ENCODE results near the gene MSL1.

The MSL1 gene

DNA sequence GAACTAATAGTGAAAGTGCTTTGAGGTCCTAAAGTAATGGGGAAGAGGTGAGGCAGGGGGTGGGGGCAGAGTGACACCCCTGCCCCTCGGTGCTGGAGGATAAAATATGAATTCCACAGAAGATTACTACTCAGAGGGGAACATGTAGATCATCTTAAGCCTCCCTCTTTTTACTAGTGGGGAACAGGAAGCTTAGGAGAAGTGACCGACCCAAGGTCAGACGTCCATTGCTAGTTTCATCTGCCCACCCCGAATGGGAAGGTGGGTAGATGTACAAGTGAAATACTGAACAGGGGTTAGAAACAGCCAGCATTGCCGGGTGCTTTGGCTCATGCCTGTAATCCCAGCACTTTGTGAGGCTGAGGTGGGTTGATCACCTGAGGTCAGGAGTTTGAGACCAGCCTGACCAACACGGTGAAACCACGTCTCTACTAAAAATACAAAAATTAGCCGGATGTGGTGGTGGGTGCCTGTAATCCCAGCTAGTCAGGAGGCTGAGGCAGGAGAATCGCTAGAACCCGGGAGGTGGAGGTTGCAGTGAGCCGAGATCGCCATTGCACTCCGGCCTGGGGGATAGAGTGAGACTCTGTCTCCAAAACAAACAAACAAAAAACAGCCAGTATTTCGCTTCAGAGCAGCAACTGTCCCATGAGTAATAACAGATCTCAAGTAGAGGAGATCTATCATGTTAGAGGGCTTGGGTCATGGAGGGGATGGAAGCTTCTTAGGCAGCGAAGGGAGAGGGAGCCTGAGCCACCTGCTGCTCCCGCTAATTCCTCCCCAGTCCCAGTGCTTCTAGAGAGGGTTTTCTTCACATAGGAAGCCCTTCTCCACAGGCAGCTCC lies 20.2 kb upstream of the MSL1 start:
- H3K79me2 ChIP-seq: no peaks in the 10 kb centered on the region
- no peaks in the 10 kb centered on the region for H3K9me3 ChIP-seq (ENCODE audit: control insufficient read depth, low read length)
- peak overlapping the region; percentile 75 for H3K4me3 ChIP-seq (ENCODE audit: low read depth, low read length)
- H2AFZ ChIP-seq: no peak overlapping the region
- no peaks in the 10 kb centered on the region for H3K36me3 ChIP-seq (ENCODE audit: control insufficient read depth, insufficient read depth, low read length)
- TF ChIP-seq, protein P1, sequence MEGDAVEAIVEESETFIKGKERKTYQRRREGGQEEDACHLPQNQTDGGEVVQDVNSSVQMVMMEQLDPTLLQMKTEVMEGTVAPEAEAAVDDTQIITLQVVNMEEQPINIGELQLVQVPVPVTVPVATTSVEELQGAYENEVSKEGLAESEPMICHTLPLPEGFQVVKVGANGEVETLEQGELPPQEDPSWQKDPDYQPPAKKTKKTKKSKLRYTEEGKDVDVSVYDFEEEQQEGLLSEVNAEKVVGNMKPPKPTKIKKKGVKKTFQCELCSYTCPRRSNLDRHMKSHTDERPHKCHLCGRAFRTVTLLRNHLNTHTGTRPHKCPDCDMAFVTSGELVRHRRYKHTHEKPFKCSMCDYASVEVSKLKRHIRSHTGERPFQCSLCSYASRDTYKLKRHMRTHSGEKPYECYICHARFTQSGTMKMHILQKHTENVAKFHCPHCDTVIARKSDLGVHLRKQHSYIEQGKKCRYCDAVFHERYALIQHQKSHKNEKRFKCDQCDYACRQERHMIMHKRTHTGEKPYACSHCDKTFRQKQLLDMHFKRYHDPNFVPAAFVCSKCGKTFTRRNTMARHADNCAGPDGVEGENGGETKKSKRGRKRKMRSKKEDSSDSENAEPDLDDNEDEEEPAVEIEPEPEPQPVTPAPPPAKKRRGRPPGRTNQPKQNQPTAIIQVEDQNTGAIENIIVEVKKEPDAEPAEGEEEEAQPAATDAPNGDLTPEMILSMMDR (IDR thresholded peaks at IDR 0.05): no peak
- H3K4me2 ChIP-seq (ENCODE audit: low read length): peak overlapping the region; percentile 85
- no peak overlapping the region for H3K9ac ChIP-seq
- no peaks in the 10 kb centered on the region for H3K27me3 ChIP-seq (ENCODE audit: control insufficient read depth, insufficient read depth, low read length)
- H3K27ac ChIP-seq: peak overlapping the region; percentile 91
- peaks cover 34% of the 10 kb centered on the region for H3K4me1 ChIP-seq

DNA sequence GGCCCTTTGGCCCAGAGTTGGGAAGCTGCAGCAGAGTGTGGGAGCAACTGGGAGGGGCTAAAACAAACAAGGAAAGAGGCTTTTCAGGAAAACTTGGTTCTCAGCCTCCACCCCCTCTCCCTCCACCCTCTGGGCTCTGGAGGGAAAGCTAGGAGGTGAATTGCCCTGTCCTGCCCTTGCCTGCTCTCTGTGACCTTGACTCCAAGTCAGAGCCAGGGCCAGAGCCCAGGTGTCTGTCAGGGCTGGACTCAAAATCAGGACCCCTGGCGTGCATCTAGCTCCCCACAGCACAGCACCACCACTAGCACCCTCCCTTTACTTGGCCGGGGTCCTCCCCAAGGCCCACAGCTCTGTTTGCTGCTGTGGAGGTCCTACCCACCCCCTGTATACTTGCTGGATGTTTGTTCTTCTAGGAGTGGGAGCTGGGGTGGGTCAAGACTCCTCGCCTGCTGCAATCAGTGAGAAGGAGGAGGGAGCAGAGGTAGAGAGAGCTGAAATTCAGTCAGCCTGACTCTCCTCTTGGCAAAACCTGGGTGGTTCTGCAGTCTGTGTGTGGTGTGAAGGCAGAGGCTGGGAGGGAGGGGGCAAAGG lies 18.6 kb upstream of the MSL1 start:
- Histone ChIP-seq H3K4me2 (ENCODE audit: low read length) (peak overlapping the region; percentile 28), H3K27me3 (ENCODE audit: control insufficient read depth, insufficient read depth, low read length) (no peaks in the 10 kb centered on the region), H3K4me3 (ENCODE audit: low read depth, low read length) (no peak overlapping the region), H3K36me3 (ENCODE audit: control insufficient read depth, insufficient read depth, low read length) (no peaks in the 10 kb centered on the region), H3K79me2 (no peaks in the 10 kb centered on the region), H3K27ac (peak overlapping the region; percentile 46), H3K4me1 (peaks cover 46% of the 10 kb centered on the region), H3K9ac (no peak overlapping the region), H3K9me3 (ENCODE audit: control insufficient read depth, low read length) (no peaks in the 10 kb centered on the region), H2AFZ (peak overlapping the region; percentile 54)
- TF ChIP-seq, protein P1 (IDR thresholded peaks at IDR 0.05): no peak

DNA sequence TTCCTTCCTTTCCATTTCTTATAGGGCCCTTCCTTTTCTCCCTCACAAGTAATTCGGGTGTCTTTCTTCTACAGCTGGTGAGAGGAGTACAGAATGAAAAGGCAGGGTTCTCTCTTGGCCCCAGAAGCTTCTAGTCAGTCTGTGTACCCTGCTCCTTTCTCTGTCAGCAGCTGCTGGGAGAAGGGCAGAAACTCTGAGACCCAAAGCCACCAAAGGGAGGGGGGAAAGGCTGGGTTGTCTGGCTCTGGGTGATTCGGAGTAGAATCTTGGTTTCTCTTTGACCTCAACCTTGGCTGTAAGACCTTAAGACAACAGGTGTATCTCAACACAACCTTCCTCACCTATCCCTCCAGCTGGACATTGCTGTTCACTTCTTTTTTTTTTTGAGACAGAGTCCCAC lies 18.1 kb upstream of the MSL1 start:
- Histone ChIP-seq H3K79me2 (no peaks in the 10 kb centered on the region), H3K4me1 (peaks cover 47% of the 10 kb centered on the region), H3K9ac (no peak overlapping the region), H3K36me3 (ENCODE audit: control insufficient read depth, insufficient read depth, low read length) (no peaks in the 10 kb centered on the region), H3K27me3 (ENCODE audit: control insufficient read depth, insufficient read depth, low read length) (no peaks in the 10 kb centered on the region), H3K27ac (peak overlapping the region; percentile 46), H3K4me3 (ENCODE audit: low read depth, low read length) (no peak overlapping the region), H3K9me3 (ENCODE audit: control insufficient read depth, low read length) (no peaks in the 10 kb centered on the region), H3K4me2 (ENCODE audit: low read length) (no peak overlapping the region), H2AFZ (peak overlapping the region; percentile 54)
- TF ChIP-seq, protein P1 (IDR thresholded peaks at IDR 0.05): no peak

DNA sequence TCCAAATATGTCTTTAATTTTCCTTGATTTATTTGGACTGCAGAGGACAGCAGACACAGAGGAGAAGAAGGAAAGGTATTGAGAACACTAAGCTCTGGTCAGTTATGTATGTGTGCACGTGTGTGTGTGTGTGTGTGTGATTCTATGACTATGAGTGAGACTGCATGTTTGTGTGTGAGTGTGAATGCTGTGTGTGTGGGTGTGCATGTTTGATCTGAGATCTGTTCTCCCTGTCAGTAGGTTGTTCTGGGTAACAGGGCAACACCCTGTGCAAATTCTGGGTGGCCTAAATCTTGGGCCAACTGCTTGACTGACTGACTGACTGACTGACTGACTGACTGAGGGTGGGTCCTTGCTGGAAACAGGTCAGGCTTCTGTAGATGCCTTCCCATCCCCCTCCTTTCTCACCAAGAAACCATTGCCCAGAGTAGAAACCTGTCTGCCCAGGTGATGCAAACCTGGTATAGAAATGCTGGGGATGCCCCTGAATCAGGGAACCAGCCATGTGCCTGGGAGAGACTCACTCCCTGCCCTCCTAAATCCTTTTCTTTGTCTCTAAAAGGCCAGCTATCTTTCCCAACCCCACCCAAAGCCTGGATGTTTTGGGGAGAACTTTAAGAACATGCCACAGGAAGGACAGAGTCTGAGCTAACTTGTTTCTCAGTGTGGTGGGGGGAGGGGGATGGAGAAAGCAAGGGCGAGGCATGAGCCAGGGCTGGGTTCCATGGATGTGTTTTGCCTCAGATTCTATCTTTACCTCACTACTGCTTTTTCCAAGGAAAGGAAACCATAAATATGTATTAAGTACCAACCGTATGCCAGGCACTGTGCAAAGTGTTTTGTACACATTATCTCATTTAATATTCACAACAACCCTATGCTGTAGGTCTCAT lies 16.9 kb upstream of the MSL1 start:
- H3K79me2 ChIP-seq: no peaks in the 10 kb centered on the region
- no peaks in the 10 kb centered on the region for H3K9me3 ChIP-seq (ENCODE audit: control insufficient read depth, low read length)
- no peaks in the 10 kb centered on the region for H3K36me3 ChIP-seq (ENCODE audit: control insufficient read depth, insufficient read depth, low read length)
- peaks cover 56% of the 10 kb centered on the region for H3K4me1 ChIP-seq
- H3K27me3 ChIP-seq (ENCODE audit: control insufficient read depth, insufficient read depth, low read length): no peaks in the 10 kb centered on the region
- H3K4me3 ChIP-seq (ENCODE audit: low read depth, low read length): no peak overlapping the region
- no peak overlapping the region for H3K4me2 ChIP-seq (ENCODE audit: low read length)
- no peak overlapping the region for H3K27ac ChIP-seq
- H2AFZ ChIP-seq: no peak overlapping the region
- H3K9ac ChIP-seq: no peak overlapping the region
- TF ChIP-seq, protein P1 (IDR thresholded peaks at IDR 0.05): no peak

Data from parathyroid adenoma (tissue), 2 donors.